H1 (cell line): ENCODE measurements around the gene SCGB3A1. TPM values are rescaled to one million over a fixed set of nuclear protein-coding genes. Genes with fewer than 3 reads are reported as not detected.

Experiments
- CTCF ChIA-PET: fragments of 300-600 bp; sonication (Branson Sonifier 250); formaldehyde crosslinking; loops from one replicate; lab custom pipeline; 2021; ENCODE audit not compliant: partially characterized antibody; lab: Charles Lee
- POLR2A ChIA-PET: fragments of 300-600 bp; sonication (Branson Sonifier 250); formaldehyde crosslinking; loops from one replicate; lab custom pipeline; 2021; ENCODE audit warnings: inconsistent platforms; ENCODE audit not compliant: partially characterized antibody; lab: Charles Lee
- DNase-seq, 2 experiments: peaks; one replicate each; pipeline versions ENCODE4 v3.0.0 to v3.0.0-alpha.2; 2010 to 2022; ENCODE audit warnings: low spot score in 2 of 2, low read depth in 1 of 2, mixed read lengths in 1 of 2
- FAIRE-seq: peaks from 2 replicates; lab custom pipeline; 2011; peaks lifted over from hg19 to GRCh38; lab: Jason Lieb, UNC
- H2AFZ ChIP-seq: 2 replicates; pipeline ENCODE4 v1.8.1; 2012; ENCODE audit warnings: low read length, inconsistent platforms
- H2AK5ac ChIP-seq: 2 replicates; pipeline ENCODE4 v1.6.1; 2013; ENCODE audit warnings: low read depth, low read length
- H2BK120ac ChIP-seq: replicated peaks from 2 replicates; pipeline ENCODE3; 2013; ENCODE audit warnings: low read depth, low read length, inconsistent platforms
- H2BK12ac ChIP-seq: 2 replicates; pipeline ENCODE4 v1.6.1; 2013; ENCODE audit warnings: low read depth, low read length
- H2BK15ac ChIP-seq: 2 replicates; pipeline ENCODE4 v1.6.1; 2013; ENCODE audit warnings: low read length
- H2BK20ac ChIP-seq: 2 replicates; pipeline ENCODE4 v1.6.1; 2013; ENCODE audit warnings: low read length
- H2BK5ac ChIP-seq: 2 replicates; pipeline ENCODE4 v1.6.1; 2013; ENCODE audit warnings: low read depth, low read length
- H3K14ac ChIP-seq: 2 replicates; pipeline ENCODE4 v1.6.1; 2013; ENCODE audit warnings: inconsistent platforms; ENCODE audit not compliant: insufficient read length
- H3K18ac ChIP-seq: 2 replicates; pipeline ENCODE4 v1.6.1; 2013; ENCODE audit warnings: low read length; ENCODE audit errors: extremely low read depth
- H3K23ac ChIP-seq: 2 replicates; pipeline ENCODE4 v1.6.1; 2013; ENCODE audit warnings: inconsistent platforms; ENCODE audit not compliant: insufficient read length
- H3K23me2 ChIP-seq: 2 replicates; pipeline ENCODE4 v1.6.1; 2013; ENCODE audit warnings: low read depth, low read length
- H3K27ac ChIP-seq: 2 replicates; pipeline ENCODE4 v1.6.1; 2011; ENCODE audit warnings: low read depth, low read length, inconsistent platforms
- H3K27me3 ChIP-seq, 4 experiments: replicated peaks in 1 of 4; 1 replicate in 1 of 4; 2 replicates in 3 of 4; pipeline versions ENCODE4 v1.6.1 to v1.8.1; 2011 to 2013; ENCODE audit warnings: low read length in 3 of 4, mild to moderate bottlenecking in 3 of 4, inconsistent platforms in 2 of 4, mixed read lengths in 2 of 4, moderate library complexity in 1 of 4; ENCODE audit not compliant: control insufficient read depth in 3 of 4, insufficient read depth in 3 of 4; ENCODE audit errors: extremely low read depth in 1 of 4
- H3K36me3 ChIP-seq, 4 experiments: 2 replicates each; pipeline versions ENCODE4 v1.6.1 to v1.8.1; 2011 to 2013; ENCODE audit warnings: mild to moderate bottlenecking in 4 of 4, low read length in 3 of 4, moderate library complexity in 2 of 4, control low read depth in 1 of 4, inconsistent platforms in 1 of 4; ENCODE audit not compliant: insufficient read depth in 4 of 4, control insufficient read depth in 2 of 4
- H3K4ac ChIP-seq: replicated peaks from 2 replicates; pipeline ENCODE3; 2013; ENCODE audit warnings: low read length, low read depth, mixed read lengths, inconsistent platforms; ENCODE audit not compliant: insufficient read length
- H3K4me1 ChIP-seq, 4 experiments: replicated peaks in 1 of 4; 1 replicate in 1 of 4; 2 replicates in 3 of 4; pipeline versions ENCODE4 v1.6.1 to v1.8.1; 2011 to 2013; ENCODE audit warnings: low read length in 3 of 4, inconsistent platforms in 2 of 4, mixed read lengths in 1 of 4; ENCODE audit not compliant: insufficient read depth in 4 of 4, control insufficient read depth in 3 of 4
- H3K4me2 ChIP-seq, 2 experiments: 2 replicates each; pipeline versions ENCODE4 v1.6.1 to v1.8.1; 2011 to 2013; ENCODE audit warnings: low read depth in 2 of 2, low read length in 2 of 2, control low read depth in 1 of 2, inconsistent platforms in 1 of 2, mild to moderate bottlenecking in 1 of 2; ENCODE audit not compliant: insufficient read depth in 1 of 2
- H3K4me3 ChIP-seq, 4 experiments: fragments of 200-600, 300-600 bp in 1 of 4; sonication (generic), shearing (Covaris generic), sonication (Bioruptor Twin) in 1 of 4; 2 replicates each; pipeline versions ENCODE4 v1.5.1 to v1.8.1; 2011 to 2016; ENCODE audit warnings: low read length in 4 of 4, low read depth in 3 of 4, control low read depth in 2 of 4, inconsistent platforms in 2 of 4, mild to moderate bottlenecking in 2 of 4, mixed read lengths in 1 of 4, moderate library complexity in 1 of 4; ENCODE audit not compliant: insufficient read depth in 2 of 4; ENCODE audit errors: extremely low read depth in 1 of 4
- H3K56ac ChIP-seq: replicated peaks from 2 replicates; pipeline ENCODE3; 2013; ENCODE audit warnings: low read depth, mild to moderate bottlenecking, mixed read lengths, low read length, inconsistent platforms; ENCODE audit not compliant: insufficient read length
- H3K79me1 ChIP-seq: 2 replicates; pipeline ENCODE4 v1.6.1; 2013; ENCODE audit warnings: low read depth, low read length, control low read depth
- H3K79me2 ChIP-seq, 2 experiments: 2 replicates each; pipeline versions ENCODE4 v1.6.1 to v1.8.1; 2012 to 2013; ENCODE audit warnings: low read length in 2 of 2, mild to moderate bottlenecking in 2 of 2, inconsistent platforms in 1 of 2; ENCODE audit not compliant: insufficient read depth in 2 of 2, control insufficient read depth in 1 of 2
- H3K9ac ChIP-seq, 4 experiments: replicated peaks in 1 of 4; 1 replicate in 1 of 4; 2 replicates in 3 of 4; pipeline versions ENCODE4 v1.6.1 to v1.8.1; 2011 to 2013; ENCODE audit warnings: low read depth in 3 of 4, low read length in 3 of 4, control low read depth in 2 of 4, mild to moderate bottlenecking in 2 of 4, moderate library complexity in 2 of 4, inconsistent platforms in 1 of 4; ENCODE audit errors: extremely low read depth in 1 of 4
- H3K9me3 ChIP-seq, 2 experiments: 2 replicates each; pipeline versions ENCODE4 v1.6.1 to v1.8.1; 2012 to 2013; ENCODE audit warnings: mild to moderate bottlenecking in 2 of 2, moderate library complexity in 2 of 2, control low read depth in 1 of 2, inconsistent platforms in 1 of 2, low read depth in 1 of 2, low read length in 1 of 2, mixed read lengths in 1 of 2; ENCODE audit not compliant: insufficient read depth in 2 of 2
- H4K20me1 ChIP-seq, 2 experiments: replicated peaks in 1 of 2; 2 replicates each; pipeline versions ENCODE3 to v1.8.1; 2011 to 2013; ENCODE audit warnings: inconsistent platforms in 2 of 2, low read length in 2 of 2, mild to moderate bottlenecking in 1 of 2; ENCODE audit not compliant: insufficient read depth in 2 of 2, control insufficient read depth in 1 of 2
- H4K5ac ChIP-seq: 2 replicates; pipeline ENCODE4 v1.6.1; 2013; ENCODE audit warnings: low read length, low read depth, mixed read lengths, inconsistent platforms; ENCODE audit not compliant: insufficient read length
- H4K8ac ChIP-seq: 2 replicates; pipeline ENCODE4 v1.8.0; 2013; ENCODE audit warnings: mild to moderate bottlenecking, moderate library complexity, low read length, inconsistent platforms; ENCODE audit not compliant: insufficient read depth; ENCODE audit errors: extremely low read depth
- H4K91ac ChIP-seq: replicated peaks from 2 replicates; pipeline ENCODE3; 2013; ENCODE audit warnings: low read length, mixed read lengths, inconsistent platforms; ENCODE audit not compliant: insufficient read length
- JUN ChIP-seq: IDR thresholded peaks from 2 replicates; pipeline ENCODE4 v1.6.1; 2011; ENCODE audit warnings: low read depth, mild to moderate bottlenecking, improper control_type of control experiment, low read length
- POLR2AphosphoS5 ChIP-seq: IDR thresholded peaks from 2 replicates; pipeline ENCODE4 v1.6.1; 2011; ENCODE audit warnings: low read depth, low read length
- USF2 ChIP-seq: IDR thresholded peaks from 2 replicates; pipeline ENCODE4 v1.6.1; 2011; ENCODE audit warnings: low read length, improper control_type of control experiment
- WGBS, 2 experiments: shearing (Covaris generic) in 1 of 2; methylation state at CpG; one replicate each; pipeline versions ENCODE4 v1.1.6 to v1.1.7; 2013 to 2015; ENCODE audit warnings: low lambda C conversion rate in 2 of 2, mixed read lengths in 2 of 2, inconsistent platforms in 1 of 2, low coverage in 1 of 2, missing lambda C conversion rate in 1 of 2; ENCODE audit not compliant: insufficient replicate concordance in 2 of 2, insufficient coverage in 1 of 2, insufficient read length in 1 of 2; ENCODE audit errors: extremely low coverage in 1 of 2, missing lambda C conversion rate in 1 of 2; 5-methylcytosine and 5-hydroxymethylcytosine counted together
- polyA plus RNA-seq, 7 experiments: library from polyadenylated mRNA; depleted of rRNA in 3 of 7; stranded (reverse) in 5 of 7; unstranded in 2 of 7; fragments of >200 nt in 5 of 7; fragments of 200-250 nt in 2 of 7; gene quantifications; 1 replicate in 5 of 7; 2 replicates in 1 of 7; 4 replicates in 1 of 7; pipeline versions ENCODE4 v1.2.1 to v1.2.3, GENCODE V29; 2011 to 2013; ENCODE audit warnings: missing spikeins in 2 of 7, mixed read lengths in 2 of 7
- total RNA-seq: library from RNA; stranded (reverse); fragmentation: NEBNext Ultra II Directional; extraction: Animal tissue kit (Norgen Biotek cat#: 25700); gene quantifications from 2 replicates; pipeline ENCODE4 v1.2.1, GENCODE V29; 2021

SCGB3A1 gene
- total and polyA plus RNA-seq, 2 of the 8 experiments (the other 6 are each of a cell fraction or from before 2014, with no cell fraction given) = 0.20 TPM; not detected in 1

GRCh38 chr5:180624587-180624986 lies 33.3 kb upstream of the SCGB3A1 start:
- Histone ChIP-seq H3K27me3 (peaks cover 0 to 2% (median 0%) of the 10 kb centered on the region in 4 experiments; a peak in 3 of 7 replicates), H4K8ac (no peak overlapping the region), H2BK20ac (no peak overlapping the region), H3K27ac (no peak overlapping the region), H2BK5ac (no peak overlapping the region), H2BK15ac (no peak overlapping the region), H3K4ac (no peak overlapping the region), H4K20me1 (peaks cover 0 to 2% of the 10 kb centered on the region in 2 experiments), H4K5ac (no peak overlapping the region), H3K23ac (no peak overlapping the region), H3K18ac (no peak overlapping the region), H3K4me2 (no peak overlapping the region), H3K4me1 (peaks cover 0 to under 1% (median 0%) of the 10 kb centered on the region in 4 experiments; a peak in 2 of 7 replicates), H3K23me2 (no peaks in the 10 kb centered on the region; the same call in 1 of the 2 replicates), H3K14ac (no peak overlapping the region), H3K79me2 (no peaks in the 10 kb centered on the region), H3K79me1 (no peaks in the 10 kb centered on the region), H3K56ac (no peak overlapping the region), H3K9ac (no peak overlapping the region), H2AK5ac (no peak overlapping the region), H2BK12ac (no peak overlapping the region), H3K9me3 (no peaks in the 10 kb centered on the region), H2BK120ac (no peak overlapping the region), H4K91ac (no peak overlapping the region), H3K36me3 (no peaks in the 10 kb centered on the region), H3K4me3 (no peak overlapping the region), H2AFZ (no peak overlapping the region)
- 84% methylated on average over 5 of the region's 5 CpGs; no CpG with 5 or more reads in 1 of the 2 experiments for WGBS, 2 experiments
- ChIA-PET CTCF (interaction anchor here (0.8 to 2.4 kb wide), 7 partner anchors 9 to 94 kb away, joined by 3 to 16 read pairs (median 4); no protein-coding TSS in a partner anchor), POLR2A (interaction anchor here (0.8 to 1.6 kb wide), 2 partner anchors 10 to 13 kb away, joined by 3 to 4 read pairs; no protein-coding TSS in a partner anchor)
- TF ChIP-seq USF2 (no peak), POLR2AphosphoS5 (no peak), JUN (no peak)
- FAIRE-seq (no peak), DNase-seq (no peak)
